IMR-90 (cell line): Measurements from ENCODE around the gene IL1RAPL1. TPM values are rescaled to one million over a fixed set of nuclear protein-coding genes. Genes with fewer than 3 reads are reported as not detected.

Source experiments
- ATAC-seq: fragments of 200-7000 bp; cut with Tn5 transposase; 2 replicates; pipeline ENCODE4 v1.9.1; 2020; ENCODE audit warnings: low read depth, mild to moderate bottlenecking, moderate library complexity
- BruUV-seq: library from RNA; stranded (reverse); fragments of 400-500 nt; replicated peaks from 2 replicates; lab custom pipeline; 2021; lab: Mats Ljungman, UMichigan
- CTCF ChIA-PET: fragments of 300-600 bp; formaldehyde crosslinking; extraction: SDS; loops from one replicate; lab custom pipeline; 2021; ENCODE audit warnings: antibody characterized with exemption; lab: Yijun Ruan, JAX
- POLR2A ChIA-PET: fragments of 300-600 bp; sonication (Branson Sonifier 250); formaldehyde crosslinking; loops from one replicate; lab custom pipeline; 2022; ENCODE audit warnings: antibody characterized with exemption; ENCODE audit not compliant: unreplicated experiment; lab: Charles Lee
- DNase-seq: peaks from one replicate; pipeline ENCODE4 v3.0.0; 2013
- H2AFZ ChIP-seq: replicated peaks from 2 replicates; pipeline ENCODE3; 2013; ENCODE audit warnings: low read length, mild to moderate bottlenecking; ENCODE audit not compliant: poor library complexity
- H2AK5ac ChIP-seq: 2 replicates; pipeline ENCODE4 v1.6.1; 2013; ENCODE audit warnings: low read depth, low read length, inconsistent platforms
- H2AK9ac ChIP-seq: replicated peaks from 2 replicates; pipeline ENCODE3; 2013; ENCODE audit warnings: mild to moderate bottlenecking, low read depth, low read length, moderate library complexity; ENCODE audit not compliant: poor library complexity
- H2BK120ac ChIP-seq: 2 replicates; pipeline ENCODE4 v1.6.1; 2013; ENCODE audit warnings: low read depth, low read length, inconsistent platforms
- H2BK15ac ChIP-seq: 3 replicates; pipeline ENCODE4 v1.6.1; 2013; ENCODE audit warnings: low read depth, low read length, inconsistent platforms
- H2BK20ac ChIP-seq: 2 replicates; pipeline ENCODE4 v1.6.1; 2013; ENCODE audit warnings: low read depth, mild to moderate bottlenecking, inconsistent platforms, low read length, moderate library complexity
- H2BK5ac ChIP-seq: 2 replicates; pipeline ENCODE4 v1.6.1; 2013; ENCODE audit warnings: mild to moderate bottlenecking, low read depth, low read length, inconsistent platforms; ENCODE audit not compliant: poor library complexity, severe bottlenecking
- H3K14ac ChIP-seq: replicated peaks from 2 replicates; pipeline ENCODE4 v1.6.1; 2013; ENCODE audit warnings: low read depth, low read length, inconsistent platforms
- H3K18ac ChIP-seq: 2 replicates; pipeline ENCODE4 v1.6.1; 2013; ENCODE audit warnings: low read depth, low read length, control low read depth
- H3K23ac ChIP-seq: 2 replicates; pipeline ENCODE4 v1.6.1; 2013; ENCODE audit warnings: low read depth, low read length, inconsistent platforms
- H3K27ac ChIP-seq: 2 replicates; pipeline ENCODE4 v1.5.1; 2013; ENCODE audit warnings: mild to moderate bottlenecking, control low read depth, low read length; ENCODE audit not compliant: insufficient read depth
- H3K27me3 ChIP-seq: 2 replicates; pipeline ENCODE4 v1.6.1; 2013; ENCODE audit warnings: low read length; ENCODE audit not compliant: control insufficient read depth, insufficient read depth
- H3K36me3 ChIP-seq: 2 replicates; pipeline ENCODE4 v1.6.1; 2013; ENCODE audit warnings: low read length, mixed read lengths; ENCODE audit not compliant: control insufficient read depth, insufficient read depth
- H3K4ac ChIP-seq: 2 replicates; pipeline ENCODE4 v1.6.1; 2013; ENCODE audit warnings: low read depth, low read length, inconsistent platforms
- H3K4me1 ChIP-seq: 2 replicates; pipeline ENCODE4 v1.6.1; 2013; ENCODE audit warnings: low read length, mixed read lengths; ENCODE audit not compliant: control insufficient read depth, insufficient read depth
- H3K4me2 ChIP-seq: 2 replicates; pipeline ENCODE4 v1.6.1; 2013; ENCODE audit warnings: low read depth, mild to moderate bottlenecking, control low read depth, low read length, moderate library complexity
- H3K4me3 ChIP-seq: 2 replicates; pipeline ENCODE4 v1.5.1; 2013; ENCODE audit warnings: low read depth, mild to moderate bottlenecking, control low read depth, low read length, moderate library complexity; ENCODE audit not compliant: insufficient read depth
- H3K56ac ChIP-seq: 2 replicates; pipeline ENCODE4 v1.6.1; 2013; ENCODE audit warnings: low read length, inconsistent platforms; ENCODE audit not compliant: insufficient read depth; ENCODE audit errors: extremely low read depth
- H3K79me1 ChIP-seq, 2 experiments: 2 replicates each; pipeline ENCODE4 v1.6.1; 2013; ENCODE audit warnings: low read length in 2 of 2, inconsistent platforms in 1 of 2, low read depth in 1 of 2
- H3K9ac ChIP-seq: 2 replicates; pipeline ENCODE4 v1.6.1; 2013; ENCODE audit warnings: low read depth, low read length, control low read depth
- H3K9me1 ChIP-seq: 2 replicates; pipeline ENCODE4 v1.6.1; 2013; ENCODE audit warnings: low read length, inconsistent platforms; ENCODE audit not compliant: insufficient read depth
- H3K9me3 ChIP-seq: 2 replicates; pipeline ENCODE4 v1.6.1; 2013; ENCODE audit warnings: low read length; ENCODE audit not compliant: control insufficient read depth, insufficient read depth
- H4K20me1 ChIP-seq: 2 replicates; pipeline ENCODE4 v1.6.1; 2013; ENCODE audit warnings: low read length, inconsistent platforms; ENCODE audit not compliant: insufficient read depth
- H4K5ac ChIP-seq: 2 replicates; pipeline ENCODE4 v1.6.1; 2013; ENCODE audit warnings: mild to moderate bottlenecking, low read depth, low read length, control low read depth
- H4K8ac ChIP-seq, 2 experiments: 2 replicates each; pipeline ENCODE4 v1.6.1; 2013; ENCODE audit warnings: low read depth in 2 of 2, low read length in 2 of 2, control low read depth in 1 of 2, inconsistent platforms in 1 of 2
- H4K91ac ChIP-seq: 2 replicates; pipeline ENCODE4 v1.6.1; 2013; ENCODE audit warnings: low read depth, low read length, inconsistent platforms; ENCODE audit not compliant: insufficient read depth
- CEBPB ChIP-seq: IDR thresholded peaks from 2 replicates; pipeline ENCODE4 v1.6.1; 2012; ENCODE audit warnings: low read depth, low read length, improper control_type of control experiment
- CHD1 ChIP-seq: IDR thresholded peaks from 2 replicates; pipeline ENCODE4 v1.6.1; 2012; ENCODE audit warnings: low read depth, low read length, improper control_type of control experiment
- CTCF ChIP-seq: conservative IDR thresholded peaks from 2 replicates; pipeline ENCODE4 v1.5.1; 2012; ENCODE audit warnings: mild to moderate bottlenecking, low read depth, low read length, improper control_type of control experiment
- ELK1 ChIP-seq: fragments of 150-350 bp; IDR thresholded peaks from 2 replicates; pipeline ENCODE4 v1.6.1; 2016; ENCODE audit warnings: low read depth, mild to moderate bottlenecking, low read length, moderate library complexity, borderline replicate concordance
- MAFK ChIP-seq: IDR thresholded peaks from 2 replicates; pipeline ENCODE4 v1.6.1; 2012; ENCODE audit warnings: low read depth, low read length, improper control_type of control experiment
- MXI1 ChIP-seq: IDR thresholded peaks from 2 replicates; pipeline ENCODE4 v1.6.1; 2012; ENCODE audit warnings: low read depth, mild to moderate bottlenecking, low read length, moderate library complexity, borderline replicate concordance
- NFE2L2 ChIP-seq: fragments of 150-350 bp; IDR thresholded peaks from 2 replicates; pipeline ENCODE4 v1.6.1; 2016; ENCODE audit warnings: low read depth, mild to moderate bottlenecking, low read length
- RFX5 ChIP-seq: IDR thresholded peaks from 2 replicates; pipeline ENCODE4 v1.8.0; 2012; ENCODE audit warnings: low read depth, mild to moderate bottlenecking, low read length, moderate library complexity
- USF2 ChIP-seq: fragments of 150-350 bp; IDR thresholded peaks from 2 replicates; pipeline ENCODE4 v1.6.1; 2017; ENCODE audit warnings: mild to moderate bottlenecking, antibody characterized with exemption, low read length, low read depth
- WGBS, 2 experiments: methylation state at CpG; one replicate each; pipeline versions ENCODE4 v1.1.5 to v1.1.7; 2013; ENCODE audit warnings: missing lambda C conversion rate in 2 of 2; ENCODE audit not compliant: insufficient read length in 1 of 2; ENCODE audit errors: extremely low coverage in 2 of 2; 5-methylcytosine and 5-hydroxymethylcytosine counted together
- dilution Hi-C: fragments of 300-500 bp; cut with HindIII; formaldehyde crosslinking; loops from one replicate; pipeline ENCODE4 v1.14.3; 2018; ENCODE audit warnings: low sequenced_read_pairs; ENCODE audit not compliant: unreplicated experiment
- in situ Hi-C: fragments of 300-500 bp; cut with MboI; formaldehyde crosslinking; loops from 3 replicates; pipeline ENCODE4 v1.14.3; 2019; ENCODE audit warnings: low sequenced_read_pairs, inconsistent platforms, mixed read lengths
- intact Hi-C: fragments of 100-400 bp; cut with micrococcal nuclease; formaldehyde crosslinking; loops from 2 replicates; pipeline ENCODE4 v1.10.0; 2022
- polyA plus RNA-seq, 3 experiments: library from polyadenylated mRNA; depleted of rRNA; stranded (reverse); fragments of >200 nt; gene quantifications; 2 replicates each; pipeline ENCODE4 v1.2.3, GENCODE V29; 2012; ENCODE audit warnings: low replicate concordance in 1 of 3
- total RNA-seq: library from RNA; depleted of rRNA; stranded (reverse); fragments of >200 nt; gene quantifications from 2 replicates; pipeline ENCODE4 v1.2.3, GENCODE V29; 2012

The IL1RAPL1 gene
- total and polyA plus RNA-seq, 2 of the 4 experiments (the other 2 are of a cell fraction): 1.5 to 9.0 TPM

GRCh38 chrX:28719620-28720019, 132.4 kb downstream of the IL1RAPL1 start:
- no peak overlapping the region for H3K56ac ChIP-seq
- no peak overlapping the region for H2AK9ac ChIP-seq
- no peak overlapping the region for H2BK120ac ChIP-seq
- H3K27ac ChIP-seq: no peak overlapping the region
- H4K8ac ChIP-seq: no peak overlapping the region
- H4K20me1 ChIP-seq: no peaks in the 10 kb centered on the region
- intact Hi-C loops: no loop called here
- in situ Hi-C loops: no loop called here
- H3K9ac ChIP-seq: no peak overlapping the region
- BruUV-seq: no TSS peak
- H3K18ac ChIP-seq: no peak overlapping the region
- no peak overlapping the region for H2BK5ac ChIP-seq
- no peak overlapping the region for H2BK15ac ChIP-seq
- H3K4me3 ChIP-seq: no peak overlapping the region
- no peaks in the 10 kb centered on the region for H3K36me3 ChIP-seq
- no peaks in the 10 kb centered on the region for H3K9me1 ChIP-seq
- H2AFZ ChIP-seq: no peak overlapping the region
- H3K4me1 ChIP-seq: no peaks in the 10 kb centered on the region
- no peak overlapping the region for H2BK20ac ChIP-seq
- ChIA-PET POLR2A (no interaction called here), CTCF (no interaction called here)
- H3K4me2 ChIP-seq: no peak overlapping the region
- no peaks in the 10 kb centered on the region for H3K27me3 ChIP-seq
- dilution Hi-C loops: no loop called here
- no peaks in the 10 kb centered on the region for H3K9me3 ChIP-seq
- no CpG with 5 or more reads among the region's 2 CpGs for WGBS, 2 experiments
- no peak for DNase-seq
- no peaks in the 10 kb centered on the region for H3K79me1 ChIP-seq
- ATAC-seq: no peak
- H3K4ac ChIP-seq: no peak overlapping the region
- H3K23ac ChIP-seq: no peak overlapping the region
- H4K91ac ChIP-seq: no peak overlapping the region
- no peak overlapping the region for H2AK5ac ChIP-seq
- H3K14ac ChIP-seq: no peak overlapping the region
- no peak for TF ChIP-seq NFE2L2
- no peak for TF ChIP-seq CHD1
- no peak for TF ChIP-seq CTCF
- TF ChIP-seq MXI1: no peak
- TF ChIP-seq MAFK: no peak
- no peak for TF ChIP-seq ELK1
- no peak for TF ChIP-seq USF2
- no peak for TF ChIP-seq CEBPB
- no peak for TF ChIP-seq RFX5
- no peak overlapping the region for H4K5ac ChIP-seq
